Measurements from ENCODE around the gene TCF3. TPM values are rescaled to one million over a fixed set of nuclear protein-coding genes. Genes with fewer than 3 reads are reported as not detected.

TCF3 gene
- total and polyA plus RNA-seq, 2 experiments from 2014 or later, result 76.7 to 125 TPM

GRCh38 chr19:1683869-1684572 is 31.6 kb upstream of the TCF3 start:
- Histone ChIP-seq H3K9me2 (replicated peaks; ENCODE audit: insufficient read depth) (no peaks in the 10 kb centered on the region), H3K36me3 (replicated peaks; ENCODE audit: insufficient read depth, low read depth) (no peaks in the 10 kb centered on the region), H3K4me1 (ENCODE audit: insufficient read depth) (no peaks in the 10 kb centered on the region), H2AFZ (no peak overlapping the region), H3K9me3 (ENCODE audit: low read depth) (no peaks in the 10 kb centered on the region), H3K4me2 (no peak overlapping the region), H3K27ac (no peak overlapping the region), H3K27me3 (peaks cover 33% of the 10 kb centered on the region), H3K79me2 (no peaks in the 10 kb centered on the region), H4K20me1 (ENCODE audit: insufficient read depth, poor library complexity, severe bottlenecking) (no peaks in the 10 kb centered on the region), H3K4me3 (no peak overlapping the region)
- TF ChIP-seq EZH2 (IDR thresholded peaks at IDR 0.05; ENCODE audit: borderline replicate concordance) (no peak), EZH2phosphoT487 (IDR thresholded peaks at IDR 0.05; ENCODE audit: low read depth, severe bottlenecking, unreplicated experiment) (no peak), CTCF (IDR thresholded peaks at IDR 0.05; ENCODE audit: poor library complexity) (no peak)
- no peak for DNase-seq (ENCODE audit: low spot score)
- WGBS (ENCODE audit: low lambda C conversion rate, missing lambda C conversion rate), result 79% methylated on average over 15 of the region's 19 CpGs

GRCh38 chr19:1680976-1681375 is 28.6 kb upstream of the TCF3 start:
- WGBS (ENCODE audit: low lambda C conversion rate, missing lambda C conversion rate), result 85% methylated on average over 12 of the region's 12 CpGs
- Histone ChIP-seq H3K27ac (no peak overlapping the region), H3K9me3 (ENCODE audit: low read depth) (no peaks in the 10 kb centered on the region), H3K4me1 (ENCODE audit: insufficient read depth) (peaks cover under 1% of the 10 kb centered on the region), H2AFZ (no peak overlapping the region), H3K9me2 (replicated peaks; ENCODE audit: insufficient read depth) (no peaks in the 10 kb centered on the region), H3K4me2 (no peak overlapping the region), H3K4me3 (no peak overlapping the region), H3K36me3 (replicated peaks; ENCODE audit: insufficient read depth, low read depth) (no peaks in the 10 kb centered on the region), H3K27me3 (peaks cover 55% of the 10 kb centered on the region), H4K20me1 (ENCODE audit: insufficient read depth, poor library complexity, severe bottlenecking) (no peaks in the 10 kb centered on the region), H3K79me2 (no peaks in the 10 kb centered on the region)
- DNase-seq (ENCODE audit: low spot score), result no peak
- no peak for TF ChIP-seq EZH2 (IDR thresholded peaks at IDR 0.05; ENCODE audit: borderline replicate concordance)
- TF ChIP-seq CTCF (IDR thresholded peaks at IDR 0.05; ENCODE audit: poor library complexity), result no peak
- TF ChIP-seq EZH2phosphoT487 (IDR thresholded peaks at IDR 0.05; ENCODE audit: low read depth, severe bottlenecking, unreplicated experiment), result no peak

- Histone ChIP-seq H3K36me3 (replicated peaks; ENCODE audit: insufficient read depth, low read depth) (no peaks in the 10 kb centered on the region), H2AFZ (no peak overlapping the region), H4K20me1 (ENCODE audit: insufficient read depth, poor library complexity, severe bottlenecking) (no peaks in the 10 kb centered on the region), H3K27ac (no peak overlapping the region), H3K4me1 (ENCODE audit: insufficient read depth) (peaks cover 5% of the 10 kb centered on the region), H3K9me3 (ENCODE audit: low read depth) (no peaks in the 10 kb centered on the region), H3K27me3 (peaks cover 44% of the 10 kb centered on the region), H3K4me2 (no peak overlapping the region), H3K4me3 (no peak overlapping the region), H3K79me2 (no peaks in the 10 kb centered on the region), H3K9me2 (replicated peaks; ENCODE audit: insufficient read depth) (no peaks in the 10 kb centered on the region)
- TF ChIP-seq CTCF (IDR thresholded peaks at IDR 0.05; ENCODE audit: poor library complexity) (no peak), EZH2phosphoT487 (IDR thresholded peaks at IDR 0.05; ENCODE audit: low read depth, severe bottlenecking, unreplicated experiment) (no peak), EZH2 (IDR thresholded peaks at IDR 0.05; ENCODE audit: borderline replicate concordance) (no peak)
- WGBS (ENCODE audit: low lambda C conversion rate, missing lambda C conversion rate), result 100% methylated on average over 2 of the region's 2 CpGs
- DNase-seq (ENCODE audit: low spot score), result no peak
Observed at GRCh38 chr19:1678073-1678472, 25.7 kb upstream of the TCF3 start.

All from hepatocyte (in vitro differentiated cells).